H9 (cell line): ENCODE data around the gene EHD2. TPM values are rescaled to one million over a fixed set of nuclear protein-coding genes. Genes with fewer than 3 reads are reported as not detected.

Source experiments
- DNase-seq: peaks from one replicate; pipeline ENCODE4 v3.0.0-alpha.2; 2017
- H2AFZ ChIP-seq: one replicate; pipeline ENCODE4 v1.6.1; 2013; ENCODE audit warnings: mild to moderate bottlenecking, low read length, control low read depth, moderate library complexity
- H2AK5ac ChIP-seq: 2 replicates; pipeline ENCODE4 v1.6.1; 2013; ENCODE audit warnings: low read length, control low read depth, mixed read lengths; ENCODE audit not compliant: insufficient read length
- H2BK120ac ChIP-seq: one replicate; pipeline ENCODE4 v1.6.1; 2013; ENCODE audit warnings: low read depth, mild to moderate bottlenecking, low read length, control low read depth, inconsistent platforms; ENCODE audit not compliant: poor library complexity, severe bottlenecking
- H2BK12ac ChIP-seq: 2 replicates; pipeline ENCODE4 v1.6.1; 2013; ENCODE audit warnings: low read length, control low read depth, mixed read lengths, low read depth; ENCODE audit not compliant: insufficient read length
- H2BK15ac ChIP-seq: 2 replicates; pipeline ENCODE4 v1.6.1; 2013; ENCODE audit warnings: low read depth, low read length, control low read depth
- H2BK20ac ChIP-seq: one replicate; pipeline ENCODE4 v1.6.1; 2013; ENCODE audit warnings: low read depth, mild to moderate bottlenecking, low read length, control low read depth, inconsistent platforms; ENCODE audit not compliant: poor library complexity, severe bottlenecking
- H2BK5ac ChIP-seq: 2 replicates; pipeline ENCODE4 v1.6.1; 2013; ENCODE audit warnings: low read length, control low read depth, mixed read lengths; ENCODE audit not compliant: insufficient read length
- H3K14ac ChIP-seq: 2 replicates; pipeline ENCODE4 v1.6.1; 2013; ENCODE audit warnings: low read length, control low read depth; ENCODE audit not compliant: insufficient read depth
- H3K18ac ChIP-seq: 2 replicates; pipeline ENCODE4 v1.6.1; 2013; ENCODE audit warnings: low read depth, mild to moderate bottlenecking, mixed read lengths, low read length, control low read depth; ENCODE audit not compliant: insufficient read length
- H3K23ac ChIP-seq: 2 replicates; pipeline ENCODE4 v1.6.1; 2013; ENCODE audit warnings: low read length, control low read depth, mixed read lengths, low read depth; ENCODE audit not compliant: insufficient read length
- H3K23me2 ChIP-seq: 2 replicates; pipeline ENCODE4 v1.6.1; 2013; ENCODE audit warnings: low read depth, mild to moderate bottlenecking, mixed read lengths, low read length, control low read depth; ENCODE audit not compliant: insufficient read length, poor library complexity, severe bottlenecking
- H3K27ac ChIP-seq: 2 replicates; pipeline ENCODE4 v1.5.1; 2013; ENCODE audit warnings: low read length, control low read depth, mixed read lengths, low read depth; ENCODE audit not compliant: insufficient read length
- H3K27me3 ChIP-seq: 2 replicates; pipeline ENCODE4 v1.6.1; 2013; ENCODE audit warnings: low read length, control low read depth, inconsistent platforms; ENCODE audit not compliant: insufficient read depth
- H3K4ac ChIP-seq: 2 replicates; pipeline ENCODE4 v1.6.1; 2013; ENCODE audit warnings: low read depth, mild to moderate bottlenecking, control low read depth, inconsistent platforms, low read length, moderate library complexity
- H3K4me1 ChIP-seq: 2 replicates; pipeline ENCODE4 v1.6.1; 2013; ENCODE audit warnings: low read length, control low read depth, inconsistent platforms; ENCODE audit not compliant: insufficient read depth
- H3K4me2 ChIP-seq: 2 replicates; pipeline ENCODE4 v1.6.1; 2013; ENCODE audit warnings: low read length, control low read depth, mixed read lengths; ENCODE audit not compliant: insufficient read length, insufficient read depth
- H3K56ac ChIP-seq: 2 replicates; pipeline ENCODE4 v1.6.1; 2013; ENCODE audit warnings: low read depth, mild to moderate bottlenecking, mixed read lengths, low read length, control low read depth; ENCODE audit not compliant: insufficient read length
- H3K79me1 ChIP-seq: 2 replicates; pipeline ENCODE4 v1.6.1; 2013; ENCODE audit warnings: low read depth, mild to moderate bottlenecking, moderate library complexity, low read length, control low read depth, inconsistent platforms; ENCODE audit not compliant: insufficient read depth, poor library complexity, severe bottlenecking
- H3K79me2 ChIP-seq: 2 replicates; pipeline ENCODE4 v1.6.1; 2013; ENCODE audit warnings: low read length, control low read depth, inconsistent platforms; ENCODE audit not compliant: insufficient read depth
- H3K9ac ChIP-seq: 2 replicates; pipeline ENCODE4 v1.6.1; 2013; ENCODE audit warnings: low read length, control low read depth, mixed read lengths; ENCODE audit not compliant: insufficient read length; ENCODE audit errors: extremely low read depth
- H3K9me3 ChIP-seq: one replicate; pipeline ENCODE4 v1.6.1; 2013; ENCODE audit warnings: low read depth, low read length, inconsistent platforms; ENCODE audit not compliant: control insufficient read depth
- H3T11ph ChIP-seq: one replicate; pipeline ENCODE4 v1.6.1; 2013; ENCODE audit warnings: mild to moderate bottlenecking, low read length, control low read depth, inconsistent platforms
- H4K20me1 ChIP-seq: one replicate; pipeline ENCODE4 v1.6.1; 2013; ENCODE audit not compliant: control insufficient read depth, insufficient read length, insufficient read depth
- H4K5ac ChIP-seq: 2 replicates; pipeline ENCODE4 v1.6.1; 2013; ENCODE audit warnings: low read depth, mild to moderate bottlenecking, mixed read lengths, low read length, control low read depth; ENCODE audit not compliant: insufficient read length
- H4K8ac ChIP-seq: replicated peaks from 2 replicates; pipeline ENCODE4 v1.6.1; 2013; ENCODE audit warnings: low read length, control low read depth, mixed read lengths, low read depth; ENCODE audit not compliant: insufficient read length
- H4K91ac ChIP-seq: 2 replicates; pipeline ENCODE4 v1.6.1; 2013; ENCODE audit warnings: low read depth, mild to moderate bottlenecking, moderate library complexity, mixed read lengths, low read length, control low read depth; ENCODE audit not compliant: insufficient read length
- H3K27ac Mint-ChIP-seq, 3 experiments: 2 replicates in 2 of 3; 3 replicates in 1 of 3; pipeline ENCODE4 v1.8.0; 2020 to 2021; ENCODE audit warnings: mixed read lengths in 3 of 3, mild to moderate bottlenecking in 1 of 3, moderate library complexity in 1 of 3
- H3K27me3 Mint-ChIP-seq: 2 replicates; pipeline ENCODE4 v1.8.0; 2021; ENCODE audit warnings: low read depth, mild to moderate bottlenecking, moderate library complexity, mixed read lengths
- H3K36me3 Mint-ChIP-seq, 3 experiments: 2 replicates in 2 of 3; 3 replicates in 1 of 3; pipeline ENCODE4 v1.8.0; 2020 to 2021; ENCODE audit warnings: low read depth in 3 of 3, mixed read lengths in 3 of 3; ENCODE audit not compliant: insufficient read depth in 1 of 3
- H3K4me1 Mint-ChIP-seq, 2 experiments: 2 replicates each; pipeline ENCODE4 v1.8.0; 2020; ENCODE audit warnings: mixed read lengths in 2 of 2
- H3K4me3 Mint-ChIP-seq, 2 experiments: 2 replicates in 1 of 2; 3 replicates in 1 of 2; pipeline ENCODE4 v1.8.0; 2020 to 2021; ENCODE audit warnings: mild to moderate bottlenecking in 2 of 2, mixed read lengths in 2 of 2, moderate library complexity in 1 of 2
- H3K9me3 Mint-ChIP-seq, 2 experiments: 2 replicates in 1 of 2; 3 replicates in 1 of 2; pipeline ENCODE4 v1.8.0; 2020; ENCODE audit warnings: mild to moderate bottlenecking in 2 of 2, mixed read lengths in 2 of 2, moderate library complexity in 1 of 2
- WGBS: extraction: QIAGEN DNeasy Blood & Tissue Kit; methylation state at CpG from one replicate; pipeline ENCODE4 v1.1.7; 2013; ENCODE audit warnings: missing lambda C conversion rate, low lambda C conversion rate, mixed read lengths; ENCODE audit not compliant: insufficient read length; ENCODE audit errors: extremely low coverage; 5-methylcytosine and 5-hydroxymethylcytosine counted together
- total RNA-seq: library from RNA; stranded (reverse); gene quantifications from 2 replicates; pipeline ENCODE4 v1.2.1, GENCODE V29; 2021
- TF ChIP-seq, protein P1 (sequence below): fragments of 200-600 bp; sonication (generic); conservative IDR thresholded peaks from 3 replicates; pipeline ENCODE4 v1.8.0; 2021; ENCODE audit warnings: antibody characterized with exemption, mild to moderate bottlenecking

The EHD2 gene
- total RNA-seq, 1 experiment from 2014 or later, result 19.7 TPM

DNA sequence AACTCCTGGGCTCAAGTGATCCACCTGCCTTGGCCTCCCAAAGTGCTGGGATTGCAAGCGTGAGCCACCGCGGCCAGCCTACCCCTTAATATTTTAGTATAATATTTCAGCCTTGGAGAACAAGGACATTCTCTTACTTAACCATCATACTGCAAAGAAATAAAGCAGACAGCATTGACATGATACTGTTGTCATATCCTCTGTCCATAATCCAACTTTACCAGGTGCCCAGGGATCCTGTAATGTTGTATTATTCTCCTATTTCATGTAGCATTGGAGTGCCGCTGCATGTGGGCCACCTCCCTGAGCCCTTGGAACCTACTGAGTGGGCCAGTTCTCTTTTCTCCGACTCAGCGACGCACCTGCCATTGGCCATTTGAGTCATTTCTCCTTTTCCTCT lies 21.4 kb upstream of the EHD2 start:
- Histone ChIP-seq H4K20me1 (no peaks in the 10 kb centered on the region), H2BK5ac (no peak overlapping the region), H3K56ac (no peak overlapping the region), H2BK12ac (no peak overlapping the region), H4K8ac (no peak overlapping the region), H3T11ph (no peak overlapping the region), H3K23me2 (no peaks in the 10 kb centered on the region), H3K9me3 (no peaks in the 10 kb centered on the region), H3K23ac (no peak overlapping the region), H3K14ac (no peak overlapping the region), H2AFZ (no peak overlapping the region), H2BK15ac (no peak overlapping the region), H4K91ac (no peak overlapping the region), H3K79me2 (no peaks in the 10 kb centered on the region), H3K4me2 (no peak overlapping the region), H3K18ac (no peak overlapping the region), H3K4me1 (no peaks in the 10 kb centered on the region), H3K9ac (no peak overlapping the region), H3K4ac (no peak overlapping the region), H3K27me3 (no peaks in the 10 kb centered on the region), H2AK5ac (no peak overlapping the region), H2BK120ac (no peak overlapping the region), H3K79me1 (no peaks in the 10 kb centered on the region), H3K27ac (no peak overlapping the region), H4K5ac (no peak overlapping the region), H2BK20ac (no peak overlapping the region)
- TF ChIP-seq, protein P1, sequence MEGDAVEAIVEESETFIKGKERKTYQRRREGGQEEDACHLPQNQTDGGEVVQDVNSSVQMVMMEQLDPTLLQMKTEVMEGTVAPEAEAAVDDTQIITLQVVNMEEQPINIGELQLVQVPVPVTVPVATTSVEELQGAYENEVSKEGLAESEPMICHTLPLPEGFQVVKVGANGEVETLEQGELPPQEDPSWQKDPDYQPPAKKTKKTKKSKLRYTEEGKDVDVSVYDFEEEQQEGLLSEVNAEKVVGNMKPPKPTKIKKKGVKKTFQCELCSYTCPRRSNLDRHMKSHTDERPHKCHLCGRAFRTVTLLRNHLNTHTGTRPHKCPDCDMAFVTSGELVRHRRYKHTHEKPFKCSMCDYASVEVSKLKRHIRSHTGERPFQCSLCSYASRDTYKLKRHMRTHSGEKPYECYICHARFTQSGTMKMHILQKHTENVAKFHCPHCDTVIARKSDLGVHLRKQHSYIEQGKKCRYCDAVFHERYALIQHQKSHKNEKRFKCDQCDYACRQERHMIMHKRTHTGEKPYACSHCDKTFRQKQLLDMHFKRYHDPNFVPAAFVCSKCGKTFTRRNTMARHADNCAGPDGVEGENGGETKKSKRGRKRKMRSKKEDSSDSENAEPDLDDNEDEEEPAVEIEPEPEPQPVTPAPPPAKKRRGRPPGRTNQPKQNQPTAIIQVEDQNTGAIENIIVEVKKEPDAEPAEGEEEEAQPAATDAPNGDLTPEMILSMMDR, result no peak
- Mint-ChIP-seq H3K27me3 (no peaks in the 10 kb centered on the region), H3K27ac (no peak overlapping the region), H3K9me3 (no peaks in the 10 kb centered on the region), H3K36me3 (peaks cover 6 to 32% (median 30%) of the 10 kb centered on the region in 3 experiments; a peak in 6 of 7 replicates), H3K4me3 (no peak overlapping the region), H3K4me1 (peaks cover 0 to 7% of the 10 kb centered on the region in 2 experiments; a peak in 2 of 4 replicates)
- no peak for DNase-seq
- WGBS, result no CpG with 5 or more reads among the region's 7 CpGs
